Measurements from ENCODE around the gene CHST1. TPM values are rescaled to one million over a fixed set of nuclear protein-coding genes. Genes with fewer than 3 reads are reported as not detected.

CHST1 gene
- total RNA-seq, 1 donor from 2014 or later, result 10.6 TPM

DNA sequence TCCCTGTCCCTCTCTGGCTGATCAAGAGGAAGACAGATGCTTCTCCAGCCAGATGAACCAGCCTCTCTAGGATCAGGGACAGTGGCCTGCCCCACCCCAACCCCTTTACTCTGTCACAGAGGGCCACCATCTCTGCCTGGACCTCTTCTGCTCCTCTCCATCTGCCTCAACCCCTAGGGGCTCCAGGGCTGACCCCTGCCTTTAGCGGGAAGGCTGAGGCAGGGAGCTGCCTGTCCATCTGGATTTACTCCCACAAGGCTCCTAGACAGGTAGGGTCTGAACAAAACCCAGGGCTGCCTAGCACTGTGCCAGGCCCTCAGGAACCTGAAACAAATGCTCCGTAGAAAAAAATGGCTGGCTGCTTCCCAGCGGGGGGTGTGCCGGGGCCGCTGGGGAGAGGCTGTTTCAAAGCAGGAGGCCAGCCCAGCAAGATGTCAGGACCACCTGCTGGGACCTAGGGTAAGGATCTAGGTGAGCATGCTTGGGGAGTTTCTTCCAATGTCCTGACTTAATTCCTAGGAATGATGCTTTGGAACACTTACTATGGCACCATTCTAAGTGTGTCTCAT is 3.2 kb downstream of the CHST1 start:
- FAIRE-seq (no peak), DNase-seq (ENCODE audit: low spot score in 2 of 2) (no peak)

DNA sequence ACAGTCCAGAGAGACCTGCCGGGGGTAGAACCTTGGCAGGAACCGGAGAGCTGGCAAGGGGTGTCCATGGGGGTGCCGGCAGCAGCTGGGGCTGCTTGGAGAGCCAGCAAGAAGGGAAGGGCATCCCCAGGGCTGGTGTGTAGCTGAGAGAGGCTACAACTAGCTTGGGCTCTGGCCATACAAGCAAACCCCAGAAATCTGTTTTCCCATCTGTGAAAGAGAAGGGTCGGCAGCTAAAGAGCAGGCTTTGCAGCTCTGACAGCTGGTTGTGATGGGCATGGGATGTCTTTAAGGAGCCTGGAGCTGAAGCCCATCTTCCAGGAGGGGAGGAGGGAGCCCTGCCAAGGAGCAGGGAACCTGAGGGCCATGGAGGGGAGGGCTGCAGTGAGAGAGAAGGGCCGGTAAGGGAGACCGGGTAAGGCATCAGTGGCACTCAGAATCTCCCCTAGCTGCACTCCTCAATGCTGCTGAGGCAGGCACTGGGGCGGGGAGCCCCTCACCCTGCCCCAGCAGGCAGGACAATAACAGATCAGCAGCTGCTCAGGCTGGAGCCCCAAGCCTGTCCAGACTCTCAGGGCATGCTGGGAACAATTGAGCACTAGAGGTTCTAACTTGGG is 3.9 kb downstream of the CHST1 start:
- DNase-seq (ENCODE audit: low spot score in 2 of 2), result no peak
- no peak for FAIRE-seq

DNA sequence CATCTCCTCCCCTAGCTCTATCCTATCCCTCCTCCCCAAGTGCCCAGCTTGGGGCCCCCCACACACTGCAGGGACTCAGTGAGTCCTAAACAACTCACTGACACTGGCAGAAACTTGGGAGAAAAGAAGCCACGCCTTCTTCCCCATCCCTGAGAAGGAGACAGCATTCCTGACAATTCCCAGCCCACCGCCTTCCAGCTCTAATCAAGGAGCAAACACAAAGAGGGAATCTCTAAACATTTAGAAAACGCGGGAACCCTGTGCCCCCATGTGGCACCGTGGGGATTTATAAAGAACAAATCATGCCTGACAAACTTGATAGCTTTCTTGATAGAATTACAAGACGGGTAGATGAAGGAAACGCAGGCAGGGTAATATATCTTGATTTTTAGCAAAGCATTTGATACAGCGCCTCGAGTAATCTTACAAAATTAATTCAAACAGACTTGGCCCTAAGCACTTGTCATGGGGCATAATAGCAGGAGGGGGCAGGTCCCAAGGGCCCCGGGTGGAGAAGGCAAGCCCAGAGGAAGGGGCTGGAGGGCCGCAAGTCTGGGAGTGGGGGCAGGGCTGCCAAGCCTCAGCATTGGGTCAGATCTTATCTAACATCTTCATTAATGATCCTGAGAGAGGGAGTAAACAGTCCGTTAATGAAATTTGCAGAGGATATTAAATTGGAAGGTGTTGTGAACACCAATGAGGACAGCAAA is 4.5 kb downstream of the CHST1 start:
- DNase-seq (ENCODE audit: low spot score in 2 of 2) (no peak), FAIRE-seq (no peak)

DNA sequence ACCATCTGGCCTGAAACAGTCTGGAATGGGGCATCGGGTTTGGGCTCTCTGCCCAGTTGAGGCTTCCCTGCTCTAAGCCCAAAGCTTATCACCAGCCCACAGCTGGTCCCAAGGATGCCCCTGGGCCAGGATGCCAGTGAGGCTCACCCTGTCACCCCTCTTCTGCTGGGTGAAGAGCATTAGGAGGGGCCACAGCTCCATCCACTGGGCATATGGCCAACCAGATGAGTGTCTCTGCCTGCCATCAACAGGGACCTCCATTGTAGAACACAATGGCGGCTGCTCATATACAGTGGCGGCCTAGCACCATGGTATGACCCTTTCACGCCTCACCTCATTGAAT is 5.6 kb downstream of the CHST1 start:
- DNase-seq (ENCODE audit: low spot score in 2 of 2) (peak in 1 of 2 donors; percentile 30), FAIRE-seq (no peak)

DNA sequence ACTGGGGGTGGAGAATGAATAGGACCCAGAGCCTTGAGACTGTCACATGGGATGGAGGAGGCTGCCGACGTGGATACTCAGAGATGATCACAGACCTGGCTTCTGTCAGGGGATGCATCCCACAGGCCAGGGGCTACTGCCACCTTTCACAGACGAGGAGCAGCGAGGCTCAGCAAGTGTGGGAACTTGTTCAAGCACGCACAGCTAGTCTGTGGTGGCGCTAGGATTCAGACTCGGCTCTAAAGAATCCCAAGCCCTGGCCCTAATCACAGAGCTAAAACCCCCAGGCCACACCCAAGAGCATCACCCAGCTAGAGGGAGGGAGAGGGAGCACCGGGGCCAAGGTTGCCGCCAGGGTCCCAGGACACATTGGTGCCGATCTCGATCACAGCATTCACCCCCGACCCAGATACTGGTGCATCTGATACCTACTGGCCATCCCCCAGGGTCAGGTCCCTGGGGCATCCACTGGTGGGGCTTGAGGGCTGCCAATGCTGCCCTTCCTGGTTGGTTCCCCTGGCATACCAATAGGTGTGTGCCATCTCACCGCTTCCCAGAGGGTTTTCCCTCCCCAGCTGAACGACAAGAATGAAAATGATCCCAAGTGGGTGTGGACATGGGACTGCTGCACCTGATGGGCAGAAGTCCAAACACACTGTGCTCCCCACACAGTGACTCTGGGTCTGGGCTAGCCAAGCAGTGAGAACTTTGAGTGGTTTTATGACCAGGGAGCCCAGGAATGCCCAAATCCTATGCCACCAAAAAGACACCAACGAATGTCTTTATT is 6.2 kb downstream of the CHST1 start:
- FAIRE-seq, result no peak
- DNase-seq (ENCODE audit: low spot score in 2 of 2), result no peak

DNA sequence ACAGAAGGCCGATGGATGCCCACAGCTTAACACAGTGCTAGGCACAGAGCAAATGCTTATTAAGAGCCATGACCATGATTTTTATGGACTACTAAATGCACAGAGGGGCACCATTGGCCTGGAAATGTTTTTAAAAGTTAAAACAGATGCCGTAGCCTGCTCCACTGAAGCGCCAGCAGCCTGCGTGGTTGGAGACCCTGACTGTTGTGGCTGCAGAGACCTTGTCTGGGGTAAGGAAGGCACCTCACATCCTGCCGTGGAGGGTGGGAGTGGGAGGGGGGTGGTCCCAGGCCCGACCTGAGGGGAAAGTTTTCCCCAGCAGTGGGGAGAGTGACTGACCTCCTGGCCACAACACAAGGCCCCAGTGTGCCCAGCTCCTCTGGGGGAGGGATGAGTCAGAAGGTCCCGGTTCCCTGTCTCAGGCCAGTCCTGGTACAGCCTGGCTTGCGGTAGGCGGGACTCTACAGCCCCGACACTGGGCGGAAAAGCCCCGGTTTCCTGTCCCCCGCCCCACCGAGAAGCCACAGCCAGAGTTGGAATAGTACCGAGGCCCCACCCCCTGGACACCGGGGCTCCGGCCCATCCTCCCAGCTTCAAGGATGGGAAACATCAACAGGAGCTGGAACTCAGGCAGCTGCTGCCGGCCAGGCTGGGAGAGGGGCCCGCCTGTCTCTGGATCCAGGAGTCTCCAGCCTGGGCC is 7.0 kb downstream of the CHST1 start:
- no peak for FAIRE-seq
- peak; percentile 63 to 75 for DNase-seq (ENCODE audit: low spot score in 2 of 2)

DNA sequence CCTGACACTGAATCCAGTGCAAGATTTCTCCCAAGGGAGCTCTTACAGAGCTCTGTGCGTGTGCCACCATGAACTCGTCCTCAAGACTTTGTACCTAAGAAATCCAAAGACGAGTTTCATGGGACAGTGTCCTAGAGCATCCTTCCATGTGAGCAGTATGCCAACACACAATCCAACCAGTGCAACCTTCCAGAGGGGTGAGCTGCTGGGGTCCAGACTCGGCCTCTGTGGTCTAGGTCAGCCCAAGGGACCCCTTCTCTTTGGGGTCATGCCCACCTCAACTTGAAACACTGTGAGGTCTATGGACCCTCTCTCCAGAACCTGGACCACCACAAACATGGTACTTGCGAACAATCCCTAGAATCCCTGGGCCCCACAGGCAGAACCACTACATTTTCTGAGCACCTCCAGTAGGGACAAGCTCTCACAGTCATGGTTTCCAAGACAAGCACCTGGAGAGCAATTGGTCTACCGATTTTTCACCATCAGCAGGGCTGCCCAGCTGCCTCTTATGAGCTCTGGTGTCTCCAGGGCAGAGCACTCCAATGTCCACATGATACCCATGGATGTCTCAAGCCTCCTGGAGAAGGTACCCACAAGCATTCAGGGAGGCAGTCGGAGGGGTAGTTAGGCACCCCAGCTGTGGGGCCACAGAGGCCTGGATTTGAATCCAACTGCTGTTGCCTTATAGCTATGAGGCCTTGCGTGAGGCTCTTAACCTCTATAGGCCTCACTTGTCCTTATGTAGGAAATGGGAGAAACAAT is 7.7 kb downstream of the CHST1 start:
- DNase-seq (ENCODE audit: low spot score in 2 of 2), result no peak
- FAIRE-seq, result no peak

DNA sequence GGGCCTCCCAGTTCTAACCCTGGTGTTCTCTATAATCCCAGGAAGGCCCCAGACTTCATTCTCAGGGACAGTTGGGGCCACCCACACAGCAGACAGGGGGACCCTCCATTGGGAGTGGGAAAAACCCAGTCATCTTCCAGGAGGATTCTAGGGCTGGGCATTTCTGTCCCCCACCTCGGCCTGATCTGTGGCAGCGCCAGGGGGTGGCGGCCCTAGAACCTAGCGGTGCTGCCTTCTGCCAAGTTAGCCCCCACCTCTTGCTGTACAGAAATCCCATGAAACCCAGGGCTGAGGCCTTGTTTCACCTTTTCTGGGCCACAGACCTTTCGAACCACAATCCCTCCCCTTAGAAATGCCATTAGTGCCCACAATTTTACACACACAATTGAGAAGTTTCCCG is 9.6 kb downstream of the CHST1 start:
- DNase-seq (ENCODE audit: low spot score in 2 of 2), result no peak
- no peak for FAIRE-seq

DNA sequence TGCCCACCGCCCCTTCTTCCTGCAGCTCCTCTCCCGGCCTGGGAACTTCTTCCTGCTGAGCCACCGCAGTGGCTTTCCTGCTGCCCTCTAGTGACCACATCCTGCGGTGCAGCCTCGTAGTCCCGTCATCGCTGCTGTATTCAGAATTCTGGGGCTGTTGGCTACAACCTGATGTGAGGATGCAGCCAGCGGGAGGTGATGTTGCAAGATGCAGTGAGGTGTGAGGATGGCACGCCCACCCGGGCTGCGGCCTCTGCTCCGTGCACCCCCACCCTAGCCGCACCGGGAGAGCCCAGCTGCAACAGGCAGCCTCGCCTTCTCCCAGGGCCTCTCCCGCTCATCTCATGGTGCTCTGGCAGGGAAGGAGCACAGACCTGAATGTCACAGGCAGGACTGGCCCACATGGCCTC is 10.1 kb downstream of the CHST1 start:
- FAIRE-seq, result no peak

DNA sequence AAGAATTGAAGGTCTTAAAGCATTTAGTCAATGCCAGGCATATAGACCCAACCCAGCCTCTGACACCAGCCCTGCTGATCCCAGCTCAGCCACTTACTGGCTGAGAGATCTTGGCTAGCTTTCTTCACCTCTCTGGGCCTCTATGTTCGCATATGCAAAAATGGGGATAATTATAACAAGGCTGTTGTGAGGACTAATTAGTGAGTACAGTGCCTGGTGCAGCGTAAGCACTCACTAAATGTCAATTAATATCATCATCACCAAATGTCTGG is 10.5 kb downstream of the CHST1 start:
- DNase-seq (ENCODE audit: low spot score in 2 of 2) (no peak), FAIRE-seq (no peak)

More for the DNA sequence above, 10.1 kb downstream of the CHST1 start:
- DNase-seq (ENCODE audit: low spot score in 2 of 2), result peak; percentile 68 to 82

DNA sequence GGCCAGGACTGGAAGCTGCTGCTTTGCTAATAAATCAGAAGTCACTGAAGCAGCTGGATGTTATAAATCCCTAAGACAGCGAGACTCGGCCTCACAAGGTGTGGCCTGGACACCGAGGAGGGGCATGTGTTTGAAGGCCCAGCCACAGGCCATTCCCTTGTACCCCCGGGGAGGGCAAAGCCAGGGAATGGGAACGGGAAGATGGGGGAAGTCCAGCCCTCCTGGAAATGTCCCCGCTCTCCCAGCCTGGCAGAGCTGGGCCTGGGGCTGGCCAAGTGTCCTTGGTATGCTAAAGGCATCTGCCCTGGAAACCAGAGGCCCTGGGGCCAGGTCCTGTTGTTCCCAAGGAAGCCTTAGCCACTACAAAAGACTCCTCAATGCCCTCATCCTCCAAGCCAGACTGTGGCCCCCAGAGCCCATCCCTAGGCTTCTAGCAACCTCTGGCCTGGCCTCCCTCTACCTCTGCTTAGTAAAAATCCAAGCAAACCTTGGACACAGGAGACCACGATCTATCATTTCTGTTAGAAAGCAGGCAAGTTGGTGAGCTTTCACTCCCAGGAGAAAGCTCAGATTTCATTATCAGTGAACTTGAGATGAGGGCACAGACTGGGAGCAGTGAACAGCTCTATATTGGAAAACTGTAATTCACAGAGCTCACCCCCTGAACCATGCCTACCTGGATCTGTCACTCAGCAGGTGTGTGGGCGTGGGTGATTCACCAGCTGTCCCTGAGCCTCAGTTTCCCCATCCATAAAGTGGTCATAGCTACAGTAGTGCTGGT is 11.0 kb downstream of the CHST1 start:
- FAIRE-seq (no peak), DNase-seq (ENCODE audit: low spot score in 2 of 2) (peak in 1 of 2 donors; percentile 38)

DNA sequence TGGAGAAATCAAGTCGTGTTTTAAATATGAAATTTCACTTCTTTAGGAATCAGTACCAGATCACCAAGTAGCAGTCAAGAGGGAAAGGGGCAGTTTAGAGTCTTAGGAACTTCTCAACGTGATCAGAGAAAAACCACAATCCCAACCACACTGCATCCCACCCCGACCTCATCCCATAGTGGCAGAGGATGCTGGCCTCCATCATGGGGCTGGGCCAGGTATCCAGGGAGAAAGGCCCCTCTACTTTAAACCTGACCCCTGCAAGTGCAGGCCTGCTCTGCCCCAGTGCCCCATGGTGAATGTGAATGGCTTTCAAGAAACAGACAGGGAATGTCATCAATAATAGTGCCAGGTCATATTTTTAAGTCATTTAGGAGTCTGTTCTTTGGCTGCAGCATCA is 12.1 kb downstream of the CHST1 start:
- no peak for DNase-seq (ENCODE audit: low spot score in 2 of 2)
- FAIRE-seq, result no peak

DNA sequence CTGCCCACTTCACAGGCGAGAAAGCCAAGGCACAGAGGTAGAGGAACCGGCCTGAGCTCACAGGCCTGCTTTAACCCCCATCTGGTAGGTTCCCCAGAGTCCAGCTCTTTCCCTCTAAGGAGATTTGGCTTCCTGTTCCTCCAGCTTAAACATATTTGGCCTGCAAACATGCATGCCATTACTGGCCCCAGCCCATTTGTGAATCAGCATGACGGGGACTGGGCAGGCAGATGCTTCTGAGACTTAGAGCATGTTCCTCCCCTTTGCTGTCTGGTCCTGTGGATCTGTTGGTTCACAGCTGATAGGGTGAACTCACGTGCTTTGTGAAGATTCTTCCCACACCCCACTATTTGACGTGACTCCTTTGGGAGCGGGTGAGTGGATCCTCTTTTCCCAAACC is 12.6 kb downstream of the CHST1 start:
- DNase-seq (ENCODE audit: low spot score in 2 of 2), result no peak
- no peak for FAIRE-seq

DNA sequence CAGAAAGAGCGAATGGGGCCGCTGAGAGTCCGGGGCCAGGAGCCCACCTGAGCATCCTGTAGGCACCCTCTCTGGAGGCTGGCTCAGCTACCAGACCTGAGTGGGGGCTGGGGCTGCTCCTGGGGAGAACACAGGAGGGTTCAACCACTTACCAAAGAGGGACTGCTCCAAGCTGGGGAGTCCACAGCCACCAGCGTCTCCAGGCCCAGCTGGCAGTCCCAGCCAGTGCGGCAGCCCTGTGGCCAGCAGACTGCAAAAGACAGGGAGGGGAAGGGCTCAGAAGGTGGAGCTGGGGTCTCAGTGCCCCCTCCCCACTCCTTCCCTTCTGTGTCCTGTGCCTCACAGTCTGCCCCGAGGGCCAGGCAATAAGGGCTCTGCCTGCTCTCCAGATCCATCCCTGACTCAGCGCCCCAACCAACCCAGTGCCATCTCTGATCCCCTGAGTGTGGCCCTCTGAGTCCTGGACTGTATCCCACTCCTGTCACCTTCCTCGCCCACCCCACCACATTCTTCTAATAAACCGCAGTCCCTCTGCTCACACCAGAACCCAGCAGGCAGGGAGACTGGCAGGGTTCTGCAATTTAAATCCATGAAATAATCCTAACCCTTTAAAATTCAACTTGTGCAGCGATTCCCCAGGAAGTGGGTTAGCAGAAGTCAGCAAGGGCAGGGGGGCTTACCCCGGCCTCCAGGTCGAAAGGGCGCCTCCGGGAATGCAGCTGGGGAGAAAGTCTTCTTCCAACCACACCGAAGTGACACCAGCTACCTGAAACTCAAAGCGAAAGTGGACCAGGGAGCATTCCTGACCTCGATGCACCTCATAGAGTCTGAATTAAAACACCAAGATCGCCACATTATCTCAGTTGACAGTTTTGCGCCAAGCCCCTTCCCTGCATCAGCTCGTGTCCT is 13.3 kb downstream of the CHST1 start:
- no peak for FAIRE-seq
- DNase-seq (ENCODE audit: low spot score in 2 of 2), result no peak

DNA sequence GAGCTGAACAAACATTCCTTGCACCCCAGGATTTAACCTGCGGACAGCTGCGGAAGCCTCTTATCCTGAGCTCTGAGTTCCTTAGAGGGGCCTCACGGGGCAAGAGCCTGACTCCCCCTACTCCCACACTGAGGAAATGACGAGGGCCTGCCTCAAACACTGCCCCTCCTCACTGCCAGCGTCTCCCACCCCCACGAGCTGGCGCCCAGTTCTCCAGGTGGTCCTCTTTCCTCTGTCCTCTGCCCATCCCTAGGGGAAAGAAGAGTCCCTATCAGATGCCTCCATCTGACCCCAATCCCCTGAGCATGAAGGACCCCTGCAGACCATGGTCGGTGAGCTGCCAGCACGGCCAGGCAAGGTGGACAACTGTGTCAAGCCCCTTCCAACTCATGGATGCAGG is 14.3 kb downstream of the CHST1 start:
- no peak for DNase-seq (ENCODE audit: low spot score in 2 of 2)
- no peak for FAIRE-seq

DNA sequence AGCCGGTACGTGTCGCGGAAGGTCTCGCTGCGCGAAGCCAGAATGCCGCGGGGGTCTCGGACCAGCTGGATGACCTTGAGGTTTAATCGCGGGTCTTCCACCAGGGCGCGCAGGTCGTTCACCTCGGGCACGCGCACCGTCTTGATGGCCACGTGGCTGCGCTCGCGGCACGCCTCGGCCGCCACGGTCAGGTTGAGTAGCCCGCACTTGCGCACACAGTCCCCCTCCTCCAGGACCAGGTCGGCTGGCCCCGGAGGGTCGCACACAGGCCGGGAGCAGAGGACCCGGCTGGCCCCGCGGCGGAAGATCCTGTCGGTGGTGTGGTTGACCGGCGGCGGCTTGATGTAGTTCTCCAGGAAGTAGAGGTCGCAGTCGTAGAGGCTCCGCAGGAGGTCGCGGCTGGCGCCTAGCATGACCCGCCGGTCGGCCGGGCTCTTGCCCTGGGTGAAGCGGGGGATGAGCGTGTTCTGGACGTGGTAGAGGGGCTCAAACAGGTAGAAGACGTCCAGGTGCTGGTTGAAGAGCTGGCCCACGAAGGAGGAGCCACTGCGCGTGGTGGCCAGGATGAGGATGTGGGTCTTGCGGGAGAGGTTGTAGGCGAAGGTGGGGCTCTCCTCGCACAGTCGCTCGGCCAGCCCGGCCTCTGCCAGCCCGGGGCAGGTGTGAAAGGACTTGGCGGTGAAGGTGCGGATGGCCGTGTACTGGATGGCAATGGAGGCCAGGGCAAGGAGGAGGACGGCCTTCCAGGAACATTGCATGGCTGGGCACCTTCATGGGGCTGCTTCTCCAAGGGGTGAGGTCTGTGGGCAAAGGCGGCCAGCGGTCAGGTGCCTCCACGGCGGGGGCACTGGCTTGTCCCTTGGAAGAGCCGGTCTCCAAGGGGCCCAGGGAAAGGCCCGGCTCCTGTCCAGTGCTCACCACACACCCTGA is 15.0 kb downstream of the CHST1 start:
- FAIRE-seq (no peak), DNase-seq (ENCODE audit: low spot score in 2 of 2) (no peak)

DNA sequence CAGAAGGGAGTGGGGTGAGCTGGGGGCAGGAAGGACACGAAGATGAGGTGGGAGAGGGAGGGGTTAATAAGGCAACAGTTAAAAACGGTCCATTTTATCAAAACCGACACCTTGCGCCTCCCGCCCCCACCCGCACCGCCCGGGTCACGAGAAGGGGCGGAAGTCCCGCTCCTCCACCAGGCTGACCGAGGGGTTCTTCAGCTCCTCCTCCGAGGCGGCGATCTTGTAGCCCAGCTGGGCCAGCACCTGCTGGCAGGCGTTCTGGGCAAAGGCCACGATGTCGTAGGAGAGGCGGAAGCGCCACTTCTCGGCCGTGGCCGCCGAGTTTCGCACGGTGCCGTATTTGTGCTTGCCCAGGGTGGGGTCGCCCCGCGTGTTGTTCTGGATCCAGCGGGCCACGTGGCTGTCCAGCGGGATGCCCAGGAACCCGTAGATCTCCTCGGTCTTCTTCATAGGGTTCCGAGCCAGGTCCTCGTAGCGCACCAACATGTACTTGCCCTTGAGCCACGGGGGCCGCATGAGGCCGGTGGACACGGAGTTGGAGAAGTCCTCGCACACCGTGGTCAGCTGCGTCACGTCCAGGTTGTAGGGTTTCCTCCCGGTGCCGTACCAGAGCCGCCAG is 15.8 kb downstream of the CHST1 start:
- FAIRE-seq, result no peak

More for the DNA sequence above, 15.8 kb downstream of the CHST1 start:
- no peak for DNase-seq (ENCODE audit: low spot score in 2 of 2)

All from frontal cortex (tissue), 4 donors.